ENCODE results near the gene EEFSEC.

EEFSEC gene

DNA sequence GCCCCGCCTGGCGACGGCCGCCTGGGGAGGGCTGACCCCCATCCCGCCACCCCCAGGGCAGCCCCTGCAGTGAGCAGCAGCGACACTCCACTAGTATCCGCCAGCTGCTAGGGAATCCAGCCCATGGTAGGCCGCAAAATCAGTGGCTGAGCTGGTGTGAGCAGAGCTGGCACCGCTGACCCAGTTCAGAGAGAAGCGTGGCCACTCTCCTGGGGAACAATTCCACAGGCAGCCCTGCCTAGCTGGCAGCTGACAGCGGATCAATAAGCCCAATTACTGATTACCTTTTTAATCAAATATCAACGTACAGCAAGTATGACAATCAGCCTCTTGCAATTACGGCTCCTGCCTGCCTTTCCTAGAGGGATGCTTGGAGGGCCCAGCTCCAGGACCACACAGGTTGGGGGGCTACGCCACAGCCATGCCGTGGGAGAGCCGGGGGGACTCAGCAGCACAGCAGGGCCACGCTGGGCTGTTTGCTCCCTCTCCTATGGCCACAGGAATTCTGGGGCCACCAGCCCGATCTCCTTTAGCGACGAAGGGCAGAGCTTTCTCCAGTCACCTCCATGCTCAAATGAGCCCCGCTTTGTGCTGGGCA lies 299.5 kb downstream of the EEFSEC start:
- TF ChIP-seq ZFX (IDR thresholded peaks at IDR 0.05; ENCODE audit: borderline replicate concordance) (no peak), CTCF (IDR thresholded peaks at IDR 0.05) (no peak)
- H3K27ac ChIP-seq: no peak overlapping the region

DNA sequence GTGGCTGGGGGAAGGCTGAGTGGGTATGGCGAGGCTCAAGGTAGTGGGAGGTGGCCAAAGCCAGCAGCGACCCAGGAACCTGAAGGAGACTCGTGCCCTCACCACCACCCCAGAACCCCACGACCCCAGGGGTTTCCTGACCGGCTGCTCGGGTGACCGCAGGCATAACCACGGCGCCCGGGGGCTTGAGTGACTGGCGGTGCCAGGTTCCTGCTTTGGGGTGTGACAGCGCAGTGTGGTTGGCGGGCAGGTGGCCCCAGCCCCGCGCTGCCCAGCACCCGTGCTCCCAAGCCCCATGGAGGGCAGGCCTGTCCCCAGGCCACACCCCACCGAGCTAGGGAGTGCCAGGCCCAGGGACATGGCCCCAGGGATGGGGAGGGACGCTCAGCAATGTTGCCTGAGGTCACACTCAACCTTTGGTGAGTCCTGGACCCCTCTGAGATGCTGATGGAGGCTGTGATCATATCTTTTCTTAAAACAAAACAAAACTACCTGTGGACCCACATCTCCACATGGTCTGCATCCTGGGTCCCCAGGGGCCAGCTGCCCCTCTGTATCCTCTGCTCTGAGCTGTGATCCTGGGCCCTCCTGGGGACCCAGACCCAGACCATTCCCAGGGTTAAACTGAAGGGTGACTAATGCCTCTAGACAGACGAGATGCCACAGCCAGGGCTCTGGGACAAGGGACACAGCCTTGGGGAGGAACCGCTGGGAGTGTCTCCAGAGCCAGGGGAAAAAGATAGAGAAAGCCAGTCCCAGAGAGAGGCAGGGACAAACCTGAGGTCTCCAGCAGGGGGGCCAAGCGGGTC lies 300.4 kb downstream of the EEFSEC start:
- H3K27ac ChIP-seq: no peak overlapping the region
- TF ChIP-seq ZFX (IDR thresholded peaks at IDR 0.05; ENCODE audit: borderline replicate concordance): no peak
- TF ChIP-seq CTCF (IDR thresholded peaks at IDR 0.05): no peak

- TF ChIP-seq ZFX (IDR thresholded peaks at IDR 0.05; ENCODE audit: borderline replicate concordance) (no peak), CTCF (IDR thresholded peaks at IDR 0.05) (no peak)
- H3K27ac ChIP-seq: no peak overlapping the region
These were observed 301.0 kb downstream of the EEFSEC start for GRCh38 chr3:128454310-128454618.

- H3K27ac ChIP-seq: no peak overlapping the region
- no peak for TF ChIP-seq ZFX (IDR thresholded peaks at IDR 0.05; ENCODE audit: borderline replicate concordance)
- TF ChIP-seq CTCF (IDR thresholded peaks at IDR 0.05): no peak
These were observed 301.8 kb downstream of the EEFSEC start for GRCh38 chr3:128455116-128455515.

DNA sequence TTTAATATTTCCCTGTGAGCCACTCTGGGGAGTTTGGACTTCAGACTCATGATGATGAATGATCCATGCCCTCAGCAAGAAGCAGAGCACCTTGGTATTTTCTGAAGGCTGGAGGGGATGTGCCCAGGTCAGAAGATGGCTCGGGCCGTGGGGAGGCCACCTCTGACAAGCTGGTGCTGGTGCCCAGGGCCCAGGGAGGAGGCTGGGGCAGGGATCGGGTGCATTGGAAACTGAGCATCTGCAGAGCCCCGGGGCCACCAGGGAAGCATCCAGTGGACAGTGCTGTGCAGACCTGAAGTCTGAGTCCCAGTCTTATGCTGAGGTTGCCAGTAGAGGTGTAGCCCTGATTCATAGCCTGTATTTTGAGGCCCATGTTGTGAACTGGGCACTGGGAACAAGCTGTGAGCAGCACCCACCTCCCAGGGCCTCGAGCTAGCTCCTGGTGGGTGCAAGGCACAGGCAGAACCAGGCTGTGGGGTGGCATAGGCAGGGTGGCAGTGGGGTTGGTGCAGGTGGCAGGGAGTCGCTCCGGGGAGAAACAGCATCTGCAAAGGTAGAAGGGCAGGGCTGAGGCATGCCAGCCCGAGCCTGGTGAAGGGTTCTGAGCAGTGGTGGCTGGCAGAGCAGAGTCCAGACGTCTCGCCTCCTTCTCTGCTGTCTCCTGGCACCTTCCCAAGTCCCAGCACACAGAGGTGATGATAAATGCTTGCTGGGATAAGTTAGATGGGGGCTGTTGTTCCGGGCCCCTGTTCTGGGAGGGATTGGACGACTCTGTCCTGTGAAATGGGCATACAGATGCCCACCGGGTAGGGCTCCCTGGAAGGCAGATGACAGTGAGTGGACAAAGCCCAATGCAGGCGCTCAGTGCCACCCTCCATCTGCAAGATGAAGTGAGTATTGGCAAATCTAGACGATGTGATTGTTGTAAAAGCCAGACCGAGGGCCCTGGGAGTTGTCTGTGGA lies 302.8 kb downstream of the EEFSEC start:
- TF ChIP-seq ZFX (IDR thresholded peaks at IDR 0.05; ENCODE audit: borderline replicate concordance): no peak
- no peak for TF ChIP-seq CTCF (IDR thresholded peaks at IDR 0.05)

GRCh38 chr3:128456776-128457715 lies 303.8 kb downstream of the EEFSEC start:
- H3K27ac ChIP-seq: no peak overlapping the region
- TF ChIP-seq ZFX (IDR thresholded peaks at IDR 0.05; ENCODE audit: borderline replicate concordance) (no peak), CTCF (IDR thresholded peaks at IDR 0.05) (no peak)

More for the DNA sequence above, 302.8 kb downstream of the EEFSEC start:
- H3K27ac ChIP-seq: no peak overlapping the region
